ENCODE measurements around the gene XXYLT1.

Gene XXYLT1

DNA sequence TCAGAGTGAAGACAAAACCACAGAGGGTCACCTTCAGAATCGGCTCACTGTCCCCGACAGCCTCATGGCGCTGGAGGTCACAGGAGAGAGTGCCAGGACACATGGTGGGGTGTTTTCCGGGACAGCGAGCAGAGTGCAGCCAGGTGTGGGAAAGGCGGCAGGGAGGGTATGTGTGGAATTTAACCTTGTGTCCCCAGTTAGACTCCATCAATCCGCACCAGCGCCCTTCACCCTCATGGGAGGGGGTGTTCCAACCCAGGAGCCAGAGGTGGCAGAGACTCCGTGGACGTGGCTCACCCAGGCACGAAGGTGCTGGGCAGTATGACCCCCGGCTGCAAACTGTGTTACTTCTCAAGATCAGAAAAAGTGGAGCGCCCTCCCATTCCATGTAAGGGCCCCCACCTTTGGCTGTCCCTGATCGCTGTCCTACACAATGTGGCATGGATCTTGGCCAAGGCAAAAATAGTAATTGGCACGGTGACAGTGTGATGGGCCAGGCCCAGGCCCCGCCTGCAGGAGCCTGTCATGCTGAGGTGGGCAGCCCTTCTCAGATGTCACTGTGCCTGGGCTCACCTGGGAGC, 190.3 kb downstream of the XXYLT1 start:
- no peak for TF ChIP-seq CTCF (IDR thresholded peaks at IDR 0.05)
- H3K9me3 ChIP-seq: no peaks in the 10 kb centered on the region
- no peak overlapping the region for H3K4me3 ChIP-seq
- intact Hi-C loops (cut with DNase I; ENCODE audit: low total_unique reads): no loop called here
- H3K27me3 ChIP-seq: no peaks in the 10 kb centered on the region
- no peaks in the 10 kb centered on the region for H3K36me3 ChIP-seq
- no peak for DNase-seq
- H3K27ac ChIP-seq: no peak overlapping the region
- H3K4me1 ChIP-seq: peaks cover 0 to 14% (median 6%) of the 10 kb centered on the region in 4 donors

DNA sequence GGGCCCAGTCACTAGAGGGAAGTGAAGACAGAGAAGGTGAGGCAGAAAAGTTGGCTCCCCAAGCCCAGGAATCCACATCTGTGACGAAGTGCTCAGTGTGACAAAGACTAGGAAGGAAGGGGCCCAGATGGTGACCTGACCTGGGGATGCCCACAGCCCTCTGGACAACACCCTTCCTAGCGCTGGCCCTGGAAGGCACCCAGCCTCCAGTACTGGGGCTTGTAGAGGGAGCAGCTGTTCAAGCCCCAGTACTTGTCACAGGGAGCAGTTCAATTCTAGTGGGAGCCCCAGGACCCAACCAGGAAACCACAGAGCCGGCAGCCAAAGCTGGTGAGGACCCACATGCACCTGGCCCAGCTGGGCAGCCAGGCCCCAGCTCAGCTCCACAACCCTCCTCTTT, 190.8 kb downstream of the XXYLT1 start:
- Histone ChIP-seq H3K9me3 (no peaks in the 10 kb centered on the region), H3K36me3 (no peaks in the 10 kb centered on the region), H3K27me3 (no peaks in the 10 kb centered on the region), H3K4me3 (no peak overlapping the region), H3K27ac (no peak overlapping the region), H3K4me1 (peaks cover 0 to 14% (median 6%) of the 10 kb centered on the region in 4 donors)
- intact Hi-C loops (cut with DNase I; ENCODE audit: low total_unique reads): no loop called here
- no peak for TF ChIP-seq CTCF (IDR thresholded peaks at IDR 0.05)
- no peak for DNase-seq

- DNase-seq: no peak
- Histone ChIP-seq H3K4me1 (peaks cover 0 to 14% (median 6%) of the 10 kb centered on the region in 4 donors), H3K27me3 (no peaks in the 10 kb centered on the region), H3K27ac (no peak overlapping the region), H3K4me3 (no peak overlapping the region), H3K36me3 (no peaks in the 10 kb centered on the region), H3K9me3 (no peaks in the 10 kb centered on the region)
- no peak for TF ChIP-seq CTCF (IDR thresholded peaks at IDR 0.05)
- intact Hi-C loops (cut with DNase I; ENCODE audit: low total_unique reads): no loop called here
These were observed 191.3 kb downstream of the XXYLT1 start for GRCh38 chr3:195079636-195080035.

DNA sequence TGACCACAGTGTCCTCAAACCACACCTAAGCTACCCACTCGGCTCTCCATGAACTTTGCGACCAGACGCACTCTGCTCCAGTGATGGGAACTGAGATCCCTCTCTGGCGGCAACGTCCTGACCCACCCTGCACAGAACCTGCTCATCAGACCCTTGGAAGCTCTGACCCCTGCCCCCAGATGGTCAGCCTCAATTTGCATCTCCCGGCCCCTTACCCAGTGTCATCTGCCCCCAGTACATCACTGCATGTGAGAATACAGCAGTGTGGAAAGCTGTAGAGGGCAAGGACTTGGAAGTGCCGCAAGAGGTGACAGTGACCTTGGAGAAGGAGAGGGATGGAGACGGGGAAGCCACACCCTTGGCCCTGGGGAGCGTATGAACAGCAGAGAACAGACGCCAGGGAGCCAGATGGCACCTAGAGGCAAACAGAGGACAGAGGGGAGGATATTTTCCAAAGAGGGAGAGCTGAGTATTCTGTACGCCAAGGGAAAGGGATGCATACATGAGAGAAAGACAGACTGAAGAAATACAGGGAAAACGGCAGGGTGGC, 192.0 kb downstream of the XXYLT1 start:
- H3K4me1 ChIP-seq: peaks cover 0 to 14% (median 6%) of the 10 kb centered on the region in 4 donors
- no peak for TF ChIP-seq CTCF (IDR thresholded peaks at IDR 0.05)
- no peak for DNase-seq
- H3K4me3 ChIP-seq: no peak overlapping the region
- no peak overlapping the region for H3K27ac ChIP-seq
- H3K9me3 ChIP-seq: no peaks in the 10 kb centered on the region
- H3K27me3 ChIP-seq: no peaks in the 10 kb centered on the region
- intact Hi-C loops (cut with DNase I; ENCODE audit: low total_unique reads): no loop called here
- H3K36me3 ChIP-seq: no peaks in the 10 kb centered on the region

DNA sequence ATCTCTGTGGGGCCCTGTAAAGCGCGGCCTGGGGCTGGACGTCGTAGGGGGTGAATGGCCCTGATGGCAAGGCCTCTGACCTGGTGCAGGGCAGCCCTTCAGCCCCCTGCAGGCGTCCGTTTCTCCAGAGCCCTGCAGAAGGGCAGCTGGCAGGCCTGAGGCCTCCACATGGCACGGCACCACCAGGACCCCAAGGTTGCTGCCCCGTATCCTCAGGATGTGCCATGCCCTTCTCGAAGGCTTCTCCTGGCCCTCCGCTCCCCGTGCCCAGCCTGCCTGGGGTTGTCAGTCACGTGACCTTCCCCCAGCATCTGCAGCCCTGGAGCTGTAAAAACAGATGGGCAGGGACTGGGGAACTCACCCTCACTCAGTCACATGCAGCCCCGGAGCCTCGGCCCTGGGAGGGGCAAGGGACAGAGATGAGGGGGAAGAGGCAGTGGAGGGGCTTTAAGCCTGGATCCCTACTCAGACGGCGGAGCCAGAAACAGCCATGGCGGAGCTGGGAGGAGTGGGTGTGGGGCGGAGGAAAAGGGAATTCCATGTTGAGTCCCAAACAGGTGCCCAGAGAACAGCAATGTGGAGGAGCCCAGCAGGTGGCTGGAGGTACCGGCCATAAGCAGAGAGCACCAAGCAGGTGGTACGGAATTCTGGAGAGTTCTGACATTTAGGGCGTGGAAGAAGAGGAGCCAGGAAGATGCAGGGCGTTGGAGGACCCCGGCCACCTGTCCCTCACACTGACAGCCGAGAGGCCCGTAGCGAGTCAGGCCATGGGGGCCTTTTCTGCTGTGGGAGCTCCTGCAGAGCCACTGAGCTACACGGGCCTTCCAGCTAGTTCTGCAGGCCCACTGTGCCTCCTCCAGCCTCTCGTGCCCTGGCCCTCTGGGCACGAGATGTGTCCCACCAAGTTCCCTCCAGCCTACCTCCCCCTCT, 193.1 kb downstream of the XXYLT1 start:
- Histone ChIP-seq H3K9me3 (no peaks in the 10 kb centered on the region), H3K4me3 (no peak overlapping the region), H3K27ac (no peak overlapping the region), H3K4me1 (peaks cover 0 to 14% (median 6%) of the 10 kb centered on the region in 4 donors), H3K27me3 (no peaks in the 10 kb centered on the region), H3K36me3 (no peaks in the 10 kb centered on the region)
- intact Hi-C loops (cut with DNase I; ENCODE audit: low total_unique reads): no loop called here
- DNase-seq: no peak
- TF ChIP-seq CTCF (IDR thresholded peaks at IDR 0.05): no peak

Data from tibial artery (tissue), 4 donors.